K562 (cell line): Measurements from ENCODE around the gene PFKFB2. TPM values are rescaled to one million over a fixed set of nuclear protein-coding genes. Genes with fewer than 3 reads are reported as not detected.

ENCODE experiments used
- BRCA1 ChIP-seq, 2 experiments: fragments of 450-650 bp in 1 of 2; sonication (generic) in 1 of 2; formaldehyde crosslinking in 1 of 2; IDR thresholded peaks; 2 replicates each; pipeline versions ENCODE4 v1.5.0 to v1.6.1; 2017 to 2020; ENCODE audit warnings: mild to moderate bottlenecking in 1 of 2, missing genetic modification reagents in 1 of 2
- CBFA2T2 ChIP-seq: fragments of 450-650 bp; conservative IDR thresholded peaks from 2 replicates; pipeline ENCODE4 v1.6.1; 2017; ENCODE audit warnings: mild to moderate bottlenecking
- DNMT1 ChIP-seq: fragments of 450-650 bp; IDR thresholded peaks from 2 replicates; pipeline ENCODE4 v1.6.1; 2016; ENCODE audit warnings: antibody characterized with exemption, mild to moderate bottlenecking
- FOSL1 ChIP-seq: fragments of 200-800 bp; sonication (Bioruptor generic); conservative IDR thresholded peaks from 2 replicates; pipeline ENCODE4 v1.6.1; 2016; ENCODE audit warnings: missing genetic modification characterization, missing compliant biosample characterization
- FOXJ3 ChIP-seq: sonication (generic); formaldehyde crosslinking; IDR thresholded peaks from 2 replicates; pipeline ENCODE4 v1.4.0; 2020; ENCODE audit warnings: mild to moderate bottlenecking, missing genetic modification reagents
- FOXM1 ChIP-seq, 2 experiments: fragments of 450-650 bp in 1 of 2; sonication (generic) in 1 of 2; formaldehyde crosslinking in 1 of 2; IDR thresholded peaks; 2 replicates each; pipeline versions ENCODE4 v1.6.1 to v1.9.0; 2017 to 2022; ENCODE audit warnings: low read depth in 2 of 2, mild to moderate bottlenecking in 2 of 2, missing genetic modification reagents in 1 of 2, moderate library complexity in 1 of 2
- GABPA ChIP-seq: fragments of 200-800 bp; sonication (Bioruptor generic); conservative IDR thresholded peaks from 2 replicates; pipeline ENCODE4 v1.6.1; 2016; ENCODE audit warnings: low read depth, missing genetic modification characterization, missing compliant biosample characterization
- GABPB1 ChIP-seq: sonication (generic); formaldehyde crosslinking; IDR thresholded peaks from 2 replicates; pipeline ENCODE4 v1.8.0; 2022; ENCODE audit warnings: mild to moderate bottlenecking, missing genetic modification reagents
- HDAC6 ChIP-seq: IDR thresholded peaks from 2 replicates; pipeline ENCODE4 v1.6.1; 2012; ENCODE audit warnings: low read depth, mild to moderate bottlenecking, control low read depth, inconsistent platforms, low read length, moderate library complexity
- ILF3 ChIP-seq: fragments of 450-650 bp; IDR thresholded peaks from 2 replicates; pipeline ENCODE4 v1.6.1; 2018; ENCODE audit warnings: antibody characterized with exemption, mild to moderate bottlenecking, moderate library complexity, borderline replicate concordance
- MAFK ChIP-seq: IDR thresholded peaks from 2 replicates; pipeline ENCODE4 v1.6.1; 2011; ENCODE audit warnings: low read length, improper control_type of control experiment
- MCM2 ChIP-seq: fragments of 450-650 bp; IDR thresholded peaks from 2 replicates; pipeline ENCODE4 v1.6.1; 2017; ENCODE audit warnings: low read depth, mild to moderate bottlenecking
- MCM3 ChIP-seq: fragments of 450-650 bp; IDR thresholded peaks from 2 replicates; pipeline ENCODE4 v1.6.1; 2016
- NBN ChIP-seq: fragments of 450-650 bp; IDR thresholded peaks from 2 replicates; pipeline ENCODE4 v1.6.1; 2016; ENCODE audit warnings: low read depth, mild to moderate bottlenecking
- POLR2AphosphoS5 ChIP-seq: IDR thresholded peaks from 2 replicates; pipeline ENCODE4 v1.6.1; 2011; ENCODE audit warnings: mild to moderate bottlenecking, low read depth, low read length, moderate library complexity; ENCODE audit not compliant: control insufficient read depth, insufficient read depth
- PYGO2 ChIP-seq: fragments of 450-650 bp; IDR thresholded peaks from 2 replicates; pipeline ENCODE4 v1.6.1; 2016; ENCODE audit warnings: mild to moderate bottlenecking, missing genetic modification characterization, moderate library complexity, missing compliant biosample characterization
- SMARCA4 ChIP-seq: fragments of 450-650 bp; IDR thresholded peaks from 2 replicates; pipeline ENCODE4 v1.6.1; 2016
- SRSF7 ChIP-seq: fragments of 200-400 bp; formaldehyde crosslinking; optimal IDR thresholded peaks from 2 replicates; pipeline ENCODE3; 2017; ENCODE audit warnings: mild to moderate bottlenecking, low read depth, low read length
- STAT5A ChIP-seq: IDR thresholded peaks from 2 replicates; pipeline ENCODE4 v1.6.1; 2012; ENCODE audit warnings: low read length, inconsistent platforms, borderline replicate concordance
- TAF7 ChIP-seq: fragments of 450-650 bp; IDR thresholded peaks from 2 replicates; pipeline ENCODE4 v1.6.1; 2016; ENCODE audit warnings: missing genetic modification characterization, missing compliant biosample characterization
- TCF7L2 ChIP-seq: fragments of 150-350 bp; IDR thresholded peaks from 2 replicates; pipeline ENCODE4 v1.6.1; 2016; ENCODE audit warnings: low read depth, mild to moderate bottlenecking, low read length, moderate library complexity
- XRCC4 ChIP-seq: IDR thresholded peaks from one replicate; pipeline ENCODE4 v1.6.1; 2011; ENCODE audit not compliant: insufficient read depth, insufficient read length; ENCODE audit errors: extremely low read depth
- ZNF134 ChIP-seq: fragments of 250-450 bp; sonication (Bioruptor Pico); conservative IDR thresholded peaks from 2 replicates; pipeline ENCODE4 v1.4.0; 2020
- ZNF24 ChIP-seq: fragments of 450-650 bp; IDR thresholded peaks from 2 replicates; pipeline ENCODE4 v1.6.1; 2016
- ZNF311 ChIP-seq: fragments of 250-450 bp; sonication (Bioruptor Pico); IDR thresholded peaks from 2 replicates; pipeline ENCODE4 v1.4.0; 2020; ENCODE audit warnings: mild to moderate bottlenecking, moderate library complexity
- ZNF316 ChIP-seq: fragments of 450-650 bp; IDR thresholded peaks from 2 replicates; pipeline ENCODE4 v1.6.1; 2016
- ZNF384 ChIP-seq: IDR thresholded peaks from 2 replicates; pipeline ENCODE4 v1.6.1; 2012; ENCODE audit warnings: low read depth, low read length, improper control_type of control experiment
- ZNF589 ChIP-seq: fragments of 200-800 bp; sonication (Bioruptor generic); IDR thresholded peaks from 2 replicates; pipeline ENCODE4 v1.6.1; 2016; ENCODE audit warnings: low read depth, missing genetic modification characterization, missing compliant biosample characterization
- ZNF766 ChIP-seq: fragments of 200-800 bp; sonication (Bioruptor generic); conservative IDR thresholded peaks from 2 replicates; pipeline ENCODE4 v1.6.1; 2016; ENCODE audit warnings: missing genetic modification characterization, missing compliant biosample characterization
- polyA plus RNA-seq, 8 experiments: library from polyadenylated mRNA; depleted of rRNA in 4 of 8; stranded (reverse) in 5 of 8; unstranded in 3 of 8; fragments of >200 nt; fragmentation: Nextera tagmentation in 2 of 8; fragmentation: Illumina TruSeq in 1 of 8; extraction: Ambion mirVana in 2 of 8; extraction: Trizol in 1 of 8; gene quantifications; 2 replicates each; pipeline versions ENCODE4 v1.2.1 to v1.2.3, GENCODE V29; 2011 to 2014; ENCODE audit warnings: inconsistent platforms in 1 of 8, missing spikeins in 1 of 8
- total RNA-seq, 7 experiments: library from RNA; depleted of rRNA in 6 of 7; stranded (reverse); fragments of >200 nt in 6 of 7; fragmentation: Illumina TruSeq in 2 of 7; extraction: Trizol in 2 of 7; gene quantifications; 2 replicates each; pipeline versions ENCODE4 v1.2.1 to v1.2.3, GENCODE V29; 2011 to 2021; ENCODE audit warnings: low replicate concordance in 1 of 7
- TF ChIP-seq, protein P1 (sequence below): fragments of 450-650 bp; IDR thresholded peaks from 2 replicates; pipeline ENCODE4 v1.6.1; 2016
- TF ChIP-seq, protein P2 (sequence below): fragments of 450-650 bp; formaldehyde crosslinking; IDR thresholded peaks from 2 replicates; pipeline ENCODE4 v1.4.0; 2020; ENCODE audit warnings: mild to moderate bottlenecking, moderate library complexity

The PFKFB2 gene
- total and polyA plus RNA-seq, 9 of the 15 experiments (the other 6 are each of a cell fraction or from before 2014, with no cell fraction given), result 6.9 to 26.0 (median 16.4) TPM

DNA sequence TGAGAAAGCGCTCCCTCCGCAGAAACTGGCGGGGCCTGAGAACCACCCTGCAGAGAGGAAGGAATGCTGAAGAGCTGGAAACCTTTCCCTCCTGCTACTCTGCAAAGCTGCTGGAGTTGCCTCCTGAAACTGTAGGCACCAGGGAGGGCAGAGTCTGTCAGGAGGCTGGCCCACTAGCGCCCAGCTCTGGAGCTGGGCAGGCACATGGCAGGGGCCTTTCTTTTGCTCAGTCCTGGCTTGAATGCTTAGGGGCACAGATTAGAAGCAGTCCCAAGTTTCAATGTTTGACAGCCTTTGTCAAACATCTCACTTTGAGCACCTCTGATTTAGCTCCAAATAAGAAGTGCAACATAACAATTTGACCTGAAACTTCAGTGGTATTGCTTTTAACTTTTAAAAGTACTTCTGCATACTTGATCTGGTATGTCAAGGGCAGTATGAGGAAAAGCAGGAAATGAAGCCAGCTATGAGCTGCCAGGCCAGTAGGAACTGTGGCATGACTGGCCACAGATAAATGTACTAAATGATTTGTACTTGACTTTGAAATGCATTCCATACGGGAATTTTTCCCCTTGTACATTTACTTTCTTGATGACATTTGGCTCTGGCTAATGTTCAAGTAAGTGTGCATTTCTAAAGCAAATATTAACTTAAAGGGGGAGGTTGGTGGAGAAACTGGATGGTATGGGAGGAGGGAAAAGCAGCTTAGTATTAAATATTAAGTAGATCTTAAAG, 27.8 kb upstream of the PFKFB2 start (continued):
- TF ChIP-seq GABPB1 (CRISPR knock-in tag) (peak; percentile 14; the same call in 1 of the 2 replicates), TAF7 (tag) (no peak), DNMT1 (no peak), ZNF766 (CRISPR knock-in tag) (no peak), ZNF134 (CRISPR knock-in tag) (0 out of 2 replicates have a peak, but pooled peaks have one; percentile 50), SMARCA4 (no peak; the same call in 1 of the 2 replicates), ZNF24 (no peak), ILF3 (no peak), FOXJ3 (CRISPR knock-in tag) (no peak), GABPA (tag) (peak; percentile 51; the same call in 1 of the 2 replicates), SRSF7 (no peak), TCF7L2 (no peak), BRCA1 (IDR thresholded peaks at IDR 0.05) (no peak), BRCA1 (CRISPR knock-in tag; IDR thresholded peaks at IDR 0.05) (no peak), HDAC6 (no peak), NBN (no peak), FOXM1 (IDR thresholded peaks at IDR 0.05; ENCODE audit: low read depth) (no peak), FOXM1 (CRISPR knock-in tag; IDR thresholded peaks at IDR 0.05; ENCODE audit: low read depth) (no peak), POLR2AphosphoS5 (no peak), FOSL1 (tag) (no peak), ZNF316 (no peak), ZNF311 (CRISPR knock-in tag) (peak; percentile 92), XRCC4 (no peak), CBFA2T2 (no peak), PYGO2 (tag) (0 out of 2 replicates have a peak, but pooled peaks have one; percentile 19), STAT5A (0 out of 2 replicates have a peak, but pooled peaks have one; percentile 6), ZNF384 (no peak), MCM2 (no peak), MCM3 (no peak), MAFK (peak; percentile 18; the same call in 1 of the 2 replicates), ZNF589 (CRISPR knock-in tag) (no peak)
- TF ChIP-seq, protein P1, sequence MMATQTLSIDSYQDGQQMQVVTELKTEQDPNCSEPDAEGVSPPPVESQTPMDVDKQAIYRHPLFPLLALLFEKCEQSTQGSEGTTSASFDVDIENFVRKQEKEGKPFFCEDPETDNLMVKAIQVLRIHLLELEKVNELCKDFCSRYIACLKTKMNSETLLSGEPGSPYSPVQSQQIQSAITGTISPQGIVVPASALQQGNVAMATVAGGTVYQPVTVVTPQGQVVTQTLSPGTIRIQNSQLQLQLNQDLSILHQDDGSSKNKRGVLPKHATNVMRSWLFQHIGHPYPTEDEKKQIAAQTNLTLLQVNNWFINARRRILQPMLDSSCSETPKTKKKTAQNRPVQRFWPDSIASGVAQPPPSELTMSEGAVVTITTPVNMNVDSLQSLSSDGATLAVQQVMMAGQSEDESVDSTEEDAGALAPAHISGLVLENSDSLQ, result no peak
- TF ChIP-seq, protein P2, sequence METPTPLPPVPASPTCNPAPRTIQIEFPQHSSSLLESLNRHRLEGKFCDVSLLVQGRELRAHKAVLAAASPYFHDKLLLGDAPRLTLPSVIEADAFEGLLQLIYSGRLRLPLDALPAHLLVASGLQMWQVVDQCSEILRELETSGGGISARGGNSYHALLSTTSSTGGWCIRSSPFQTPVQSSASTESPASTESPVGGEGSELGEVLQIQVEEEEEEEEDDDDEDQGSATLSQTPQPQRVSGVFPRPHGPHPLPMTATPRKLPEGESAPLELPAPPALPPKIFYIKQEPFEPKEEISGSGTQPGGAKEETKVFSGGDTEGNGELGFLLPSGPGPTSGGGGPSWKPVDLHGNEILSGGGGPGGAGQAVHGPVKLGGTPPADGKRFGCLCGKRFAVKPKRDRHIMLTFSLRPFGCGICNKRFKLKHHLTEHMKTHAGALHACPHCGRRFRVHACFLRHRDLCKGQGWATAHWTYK (CRISPR knock-in tag), result peak; percentile 81; the same call in 1 of the 2 replicates
